Stimulated activated naive B cell treated with anti-CD40 and anti-IgM and Interleukin-4, amounts not matched to agents 10 μg/mL and 1 μg/mL and 100 μg/mL, for 72 hours (primary cell): ENCODE measurements around the gene NME7.
"Not testable (repeated sequence)": the region's sequence is repeated elsewhere in the genome, so short reads cannot be mapped to it uniquely, and the experiment has no call there.

Experiments used
- ATAC-seq, 2 donors: fragments of 150-1000 bp; cut with Tn5 transposase; replicated peaks; 2 replicates each; pipeline ENCODE4 v1.10.0; 2021; ENCODE audit warnings: moderate library complexity in 1 of 2
- DNase-seq: peaks from one replicate; pipeline ENCODE4 v3.0.0; 2021
- H3K27ac Mint-ChIP-seq: one replicate; pipeline ENCODE4 v1.8.0; 2022; ENCODE audit warnings: mild to moderate bottlenecking, mixed read lengths
- H3K27me3 Mint-ChIP-seq, 2 donors: one replicate each; pipeline ENCODE4 v1.8.0; 2022; ENCODE audit warnings: mixed read lengths in 2 of 2
- H3K36me3 Mint-ChIP-seq, 2 donors: one replicate each; pipeline ENCODE4 v1.8.0; 2022; ENCODE audit warnings: mixed read lengths in 2 of 2, mild to moderate bottlenecking in 1 of 2
- H3K4me1 Mint-ChIP-seq, 2 donors: one replicate each; pipeline ENCODE4 v1.8.0; 2022; ENCODE audit warnings: mixed read lengths in 2 of 2, mild to moderate bottlenecking in 1 of 2
- H3K4me3 Mint-ChIP-seq, 2 donors: one replicate each; pipeline ENCODE4 v1.8.0; 2022; ENCODE audit warnings: mild to moderate bottlenecking in 2 of 2, mixed read lengths in 2 of 2, moderate library complexity in 1 of 2
- H3K9me3 Mint-ChIP-seq, 2 donors: one replicate each; pipeline ENCODE4 v1.8.0; 2022; ENCODE audit warnings: mixed read lengths in 2 of 2, mild to moderate bottlenecking in 1 of 2

Gene NME7

DNA sequence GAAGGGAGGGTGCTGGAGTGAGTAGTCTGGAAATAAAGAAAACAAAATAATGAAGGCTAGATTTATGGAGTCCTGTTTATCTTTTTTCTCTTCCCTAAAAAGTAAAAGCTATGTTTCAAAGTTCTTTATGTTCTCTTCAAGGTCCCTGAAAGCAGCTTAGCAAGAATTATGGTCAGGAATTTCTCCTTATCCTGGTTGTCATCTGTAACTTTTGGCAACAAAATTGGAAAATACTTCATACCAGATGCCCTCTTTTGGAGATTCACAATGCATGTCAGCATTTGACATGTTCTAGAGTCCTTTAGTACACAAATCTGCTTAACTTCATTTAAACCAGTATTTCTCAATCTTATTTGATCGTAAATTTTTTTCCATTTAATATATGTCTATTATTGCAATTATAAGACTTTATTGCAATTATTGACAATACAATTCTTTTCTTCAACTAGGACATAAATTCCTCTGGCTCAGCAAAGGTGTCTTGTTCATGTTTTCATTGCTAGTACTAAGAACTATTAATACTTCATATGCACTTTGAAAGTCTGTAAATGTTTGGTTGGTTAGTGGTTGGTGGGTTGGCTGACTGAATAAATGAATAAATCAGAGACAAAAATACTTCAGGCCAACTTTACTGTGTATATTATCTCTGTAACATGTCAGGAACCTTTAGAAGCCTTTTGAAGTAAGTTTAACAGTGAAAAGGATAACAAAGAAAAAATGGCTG lies 159.6 kb downstream of the NME7 start:
- Mint-ChIP-seq H3K27ac (no peak overlapping the region), H3K4me1 (peaks cover 0 to 5% of the 10 kb centered on the region in 2 donors)
- ATAC-seq = no peak

DNA sequence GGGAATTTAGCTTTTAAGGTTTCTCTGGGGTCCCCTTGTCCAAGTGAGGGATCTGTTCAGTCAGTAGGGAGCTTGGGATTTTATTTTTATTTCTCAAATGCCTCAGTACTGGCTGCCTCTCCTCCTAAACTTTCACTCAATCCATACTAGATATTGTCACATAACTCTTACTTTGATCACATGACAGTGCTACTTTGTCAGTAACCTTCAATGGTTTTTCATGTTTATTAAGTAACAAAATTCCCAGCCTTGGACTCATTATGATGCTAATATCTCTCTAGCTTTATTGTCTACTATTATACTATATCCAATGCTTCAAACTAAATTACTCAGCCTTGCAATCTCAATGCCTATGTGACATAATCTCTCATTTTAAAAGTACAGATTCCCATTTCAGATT lies 163.4 kb downstream of the NME7 start:
- Mint-ChIP-seq H3K36me3 (peaks cover 0 to 11% of the 10 kb centered on the region in 2 donors), H3K27me3 (no peaks in the 10 kb centered on the region), H3K4me3 (no peak overlapping the region), H3K9me3 (no peaks in the 10 kb centered on the region), H3K27ac (no peak overlapping the region), H3K4me1 (peaks cover 2 to 11% of the 10 kb centered on the region in 2 donors)
- ATAC-seq (no peak), DNase-seq (no peak)

More for the DNA sequence above, 159.6 kb downstream of the NME7 start:
- H3K4me3 Mint-ChIP-seq = no peak overlapping the region
- H3K27me3 Mint-ChIP-seq = no peaks in the 10 kb centered on the region
- peaks cover 0 to 8% of the 10 kb centered on the region in 2 donors for H3K36me3 Mint-ChIP-seq
- DNase-seq = no peak
- H3K9me3 Mint-ChIP-seq = no peaks in the 10 kb centered on the region

DNA sequence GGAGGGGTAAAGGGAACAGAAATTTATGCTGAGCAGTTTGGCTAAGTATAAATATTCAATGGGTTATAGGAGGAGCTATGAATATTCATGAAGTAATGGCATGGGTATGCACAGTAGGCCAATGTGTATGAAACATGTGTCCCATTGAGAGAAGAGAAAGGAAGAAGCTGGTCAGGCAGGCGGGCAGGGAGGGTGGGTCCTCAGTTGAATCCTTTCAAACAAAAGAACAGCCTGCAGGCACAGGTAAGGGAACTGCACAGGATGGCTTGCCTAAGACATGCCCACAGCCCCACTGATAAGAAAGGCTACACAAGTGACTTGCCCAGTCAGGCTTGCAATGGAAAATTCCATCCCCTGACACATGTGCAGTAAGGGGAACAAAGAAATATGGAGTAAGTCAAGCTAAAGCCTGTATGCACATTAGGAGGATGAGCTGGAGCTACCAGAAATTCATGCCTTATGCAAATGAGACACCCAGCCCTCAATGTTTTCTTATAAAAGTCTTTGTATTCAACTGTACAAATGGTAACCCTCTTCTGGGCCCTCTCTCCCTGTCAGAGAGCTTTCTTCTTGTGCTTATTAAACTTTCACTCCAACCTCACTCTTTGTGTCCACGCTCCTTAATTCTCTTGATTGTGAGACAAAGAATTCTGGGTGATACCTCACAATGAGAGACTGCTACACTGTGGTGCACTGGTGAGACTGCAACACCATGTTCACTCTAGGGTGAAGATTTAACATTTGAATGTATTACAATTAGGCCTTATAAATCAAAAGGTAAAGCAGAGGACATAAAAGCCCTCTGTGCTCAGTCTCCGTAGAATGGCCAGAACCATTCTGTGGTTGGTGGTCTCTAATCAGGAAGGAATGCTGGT lies 164.6 kb downstream of the NME7 start:
- DNase-seq (no peak), ATAC-seq (peak in 1 of 2 donors; percentile 21)
- H3K4me1 Mint-ChIP-seq = peaks cover 2 to 11% of the 10 kb centered on the region in 2 donors
- H3K27ac Mint-ChIP-seq = no peak overlapping the region
- H3K36me3 Mint-ChIP-seq = peaks cover 0 to 11% of the 10 kb centered on the region in 2 donors
- no peaks in the 10 kb centered on the region for H3K27me3 Mint-ChIP-seq
- no peaks in the 10 kb centered on the region for H3K9me3 Mint-ChIP-seq
- no peak overlapping the region for H3K4me3 Mint-ChIP-seq

DNA sequence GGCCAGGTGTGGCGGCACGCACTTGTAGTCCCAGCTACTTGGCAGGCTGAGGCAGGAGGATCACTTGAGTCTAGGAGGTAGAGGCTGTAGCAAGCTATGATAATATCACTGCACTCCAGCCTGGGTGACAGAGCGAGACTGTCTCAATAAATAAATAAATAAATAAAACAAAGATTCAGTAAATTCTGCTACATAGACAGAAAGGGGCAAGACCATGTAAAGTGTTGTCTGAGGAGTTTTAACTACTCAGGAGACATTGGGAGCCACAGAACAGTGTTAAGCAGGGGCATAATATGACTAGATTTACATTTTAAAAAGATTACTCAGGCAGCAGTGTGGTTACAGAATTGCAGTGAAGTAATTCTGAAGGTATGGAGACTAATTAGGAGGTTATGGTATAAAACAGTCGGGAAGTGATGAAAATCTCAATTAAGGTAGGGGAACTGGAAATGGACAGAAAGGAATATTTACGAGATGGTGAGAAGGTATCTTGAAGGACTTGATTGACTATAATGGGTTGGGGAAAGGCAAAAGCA lies 166.4 kb downstream of the NME7 start:
- Mint-ChIP-seq H3K9me3 (no peaks in the 10 kb centered on the region), H3K27me3 (no peaks in the 10 kb centered on the region), H3K4me3 (no peak overlapping the region), H3K27ac (no peak overlapping the region), H3K36me3 (peaks cover 0 to 9% of the 10 kb centered on the region in 2 donors), H3K4me1 (peaks cover 2 to 11% of the 10 kb centered on the region in 2 donors)
- DNase-seq (no peak), ATAC-seq (no peak)

DNA sequence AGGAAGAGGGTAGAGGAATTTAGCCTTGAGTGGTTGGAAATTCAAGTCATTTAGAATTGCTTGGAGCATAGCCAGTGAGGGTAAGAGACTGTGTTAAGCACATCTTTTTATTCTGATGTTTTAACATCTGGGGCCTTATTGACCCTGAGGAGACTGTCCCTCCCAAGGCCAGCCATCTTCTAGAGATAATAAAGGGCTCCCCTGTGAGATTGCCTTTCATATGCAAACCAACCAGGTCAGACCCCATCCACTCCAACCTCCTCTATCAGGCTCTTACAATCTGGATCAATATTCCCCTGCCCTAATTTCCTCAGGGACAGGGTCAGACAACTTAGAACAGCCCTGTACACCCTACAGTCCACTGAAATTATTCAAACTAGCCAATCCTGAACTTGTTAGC lies 167.3 kb downstream of the NME7 start:
- peaks cover 0 to 7% of the 10 kb centered on the region in 2 donors for H3K36me3 Mint-ChIP-seq
- no peaks in the 10 kb centered on the region for H3K27me3 Mint-ChIP-seq
- DNase-seq = no peak
- no peak for ATAC-seq
- H3K27ac Mint-ChIP-seq = no peak overlapping the region
- peaks cover 2 to 11% of the 10 kb centered on the region in 2 donors for H3K4me1 Mint-ChIP-seq
- H3K9me3 Mint-ChIP-seq = no peaks in the 10 kb centered on the region
- no peak overlapping the region for H3K4me3 Mint-ChIP-seq

DNA sequence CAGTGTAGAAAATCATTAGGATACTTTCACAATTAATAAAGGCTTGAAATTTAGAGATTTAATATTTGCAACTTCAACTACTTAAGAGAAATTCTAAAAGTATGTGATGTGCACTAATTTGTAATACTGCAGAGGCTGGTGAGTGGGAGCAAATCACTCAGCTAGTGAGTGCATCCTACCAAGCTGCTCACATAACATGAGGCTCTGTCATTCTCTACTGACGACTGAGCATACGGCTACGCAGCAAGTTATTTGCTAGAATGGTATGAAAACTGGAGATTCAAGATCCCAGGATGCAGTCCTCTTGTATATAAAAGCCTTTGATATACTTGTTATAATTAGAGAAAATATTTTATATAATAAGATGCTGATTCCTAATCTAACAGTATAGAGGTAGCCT lies 171.0 kb downstream of the NME7 start:
- DNase-seq (no peak), ATAC-seq (no peak)
- H3K27ac Mint-ChIP-seq = no peak overlapping the region
- H3K9me3 Mint-ChIP-seq = no peaks in the 10 kb centered on the region
- H3K4me3 Mint-ChIP-seq = no peak overlapping the region
- peaks cover 0 to 2% of the 10 kb centered on the region in 2 donors for H3K36me3 Mint-ChIP-seq
- H3K27me3 Mint-ChIP-seq = no peaks in the 10 kb centered on the region
- no peaks in the 10 kb centered on the region for H3K4me1 Mint-ChIP-seq

DNA sequence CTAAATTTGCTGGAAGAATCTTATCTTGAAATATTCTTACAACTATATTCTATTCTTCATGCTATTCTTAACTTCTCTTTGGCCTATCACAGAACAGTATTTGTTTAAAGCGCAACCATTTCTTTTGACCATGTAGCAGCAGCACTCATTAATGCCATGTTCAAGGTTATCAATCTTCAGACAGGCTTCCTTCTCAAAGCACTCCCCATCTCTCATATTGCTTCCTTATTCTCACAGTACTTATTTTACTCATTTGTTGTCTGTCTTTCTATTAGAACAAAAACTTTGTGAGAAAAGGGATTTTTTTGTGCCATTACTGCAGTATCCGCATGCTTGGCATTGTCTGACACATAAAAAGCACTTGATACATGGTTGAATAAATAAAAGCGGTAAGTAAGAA lies 171.4 kb downstream of the NME7 start:
- no peaks in the 10 kb centered on the region for H3K9me3 Mint-ChIP-seq
- no peak for ATAC-seq
- H3K36me3 Mint-ChIP-seq = no peaks in the 10 kb centered on the region
- no peak for DNase-seq
- H3K4me3 Mint-ChIP-seq = no peak overlapping the region
- H3K4me1 Mint-ChIP-seq = no peaks in the 10 kb centered on the region
- H3K27me3 Mint-ChIP-seq = no peaks in the 10 kb centered on the region
- no peak overlapping the region for H3K27ac Mint-ChIP-seq

DNA sequence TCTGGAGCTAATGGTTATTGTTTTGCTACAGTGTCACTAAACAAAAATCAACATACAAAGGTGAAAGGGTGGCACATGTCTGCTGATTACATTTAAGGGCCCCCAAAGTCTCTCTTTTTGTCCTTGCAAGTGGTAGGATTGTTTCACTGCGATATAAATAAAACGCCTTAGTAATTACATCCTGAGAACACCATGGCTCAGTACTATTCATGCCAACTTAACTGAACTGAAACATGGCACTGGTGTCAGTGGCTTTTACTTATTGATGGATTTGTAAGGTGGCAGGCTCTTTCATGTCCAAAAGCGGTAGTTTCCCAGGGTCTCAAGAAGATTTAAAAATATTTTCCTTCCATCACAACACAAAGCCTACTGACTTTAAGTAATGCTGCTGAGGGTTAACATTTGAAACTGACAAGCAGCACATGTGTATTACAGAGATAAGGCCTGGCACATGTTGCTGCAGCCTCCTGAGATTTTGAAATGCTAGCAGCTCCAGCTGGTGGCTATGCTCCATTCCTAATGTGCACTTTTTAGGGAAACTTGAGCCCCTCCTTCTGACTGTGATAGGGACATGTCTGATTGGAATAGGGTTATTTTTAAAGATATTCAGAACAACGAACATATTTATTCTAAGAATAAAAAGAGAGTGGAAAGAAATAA lies 174.3 kb downstream of the NME7 start:
- no peaks in the 10 kb centered on the region for H3K27me3 Mint-ChIP-seq
- ATAC-seq (no peak), DNase-seq (no peak)
- H3K27ac Mint-ChIP-seq = no peak overlapping the region
- H3K9me3 Mint-ChIP-seq = no peaks in the 10 kb centered on the region
- no peaks in the 10 kb centered on the region for H3K4me1 Mint-ChIP-seq
- no peak overlapping the region for H3K4me3 Mint-ChIP-seq
- no peaks in the 10 kb centered on the region for H3K36me3 Mint-ChIP-seq

DNA sequence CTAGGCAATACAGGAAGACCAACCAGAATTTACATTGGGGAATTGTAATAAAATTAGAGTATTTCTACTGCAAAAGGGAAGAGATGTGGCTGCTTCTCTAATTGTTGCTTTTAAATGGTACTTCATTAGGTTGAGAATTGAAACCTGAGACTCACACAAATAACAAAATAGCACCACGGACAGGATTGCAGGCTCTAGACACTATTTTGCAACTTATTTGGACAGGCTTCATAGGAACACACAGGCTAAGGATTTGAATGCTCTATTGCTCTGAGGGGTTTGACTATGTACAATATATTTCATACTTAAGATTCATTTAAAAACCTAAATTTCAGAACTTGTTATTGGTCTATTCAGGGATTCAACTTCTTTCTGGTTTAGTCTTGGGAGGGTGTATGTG lies 181.5 kb downstream of the NME7 start:
- H3K27ac Mint-ChIP-seq = no peak overlapping the region
- no peak for DNase-seq
- no peaks in the 10 kb centered on the region for H3K27me3 Mint-ChIP-seq
- ATAC-seq = no peak
- H3K9me3 Mint-ChIP-seq = no peaks in the 10 kb centered on the region
- H3K4me1 Mint-ChIP-seq = no peaks in the 10 kb centered on the region
- peaks cover 0 to 4% of the 10 kb centered on the region in 2 donors for H3K36me3 Mint-ChIP-seq
- no peak overlapping the region for H3K4me3 Mint-ChIP-seq

DNA sequence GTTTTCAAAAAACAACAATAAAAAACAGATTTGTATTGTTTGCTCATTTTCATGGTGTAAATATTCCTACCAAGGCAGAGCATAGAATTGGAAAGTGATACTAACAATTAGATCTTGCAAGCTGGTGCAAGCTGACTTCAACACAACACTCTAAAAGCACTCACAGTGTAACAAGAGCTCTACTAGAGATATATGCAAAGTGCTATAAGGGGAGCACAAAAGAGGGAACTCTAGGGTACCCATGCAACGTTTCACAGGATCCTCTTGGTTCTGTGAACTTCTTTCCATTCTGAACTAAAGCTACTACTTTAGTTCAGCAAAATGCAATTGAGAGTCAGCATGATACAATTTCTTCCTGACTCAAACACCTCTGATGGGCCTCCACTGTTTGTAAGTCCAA lies 182.8 kb downstream of the NME7 start:
- Mint-ChIP-seq H3K4me3 (no peak overlapping the region), H3K4me1 (no peaks in the 10 kb centered on the region), H3K9me3 (no peaks in the 10 kb centered on the region), H3K27me3 (no peaks in the 10 kb centered on the region), H3K27ac (no peak overlapping the region), H3K36me3 (peaks cover 0 to 4% of the 10 kb centered on the region in 2 donors)
- no peak for DNase-seq
- no peak for ATAC-seq

DNA sequence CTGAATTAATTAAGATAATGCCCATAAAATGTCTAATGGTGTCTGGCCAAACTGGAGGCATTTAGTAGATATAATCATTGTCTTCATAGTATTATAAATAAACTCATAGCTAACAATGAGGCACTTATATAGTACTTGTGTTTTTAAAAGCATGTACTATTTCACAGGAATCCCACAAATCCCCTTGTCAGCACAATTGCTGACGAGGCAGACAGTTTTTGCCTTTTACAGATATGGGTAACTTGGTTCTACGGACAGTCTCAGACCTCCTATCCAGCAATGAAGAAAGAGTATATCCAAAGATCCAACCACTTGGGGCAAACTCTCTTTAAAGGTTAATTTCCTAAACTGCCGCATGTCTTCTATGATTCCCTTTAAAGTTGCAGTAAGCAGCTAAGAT lies 187.4 kb downstream of the NME7 start:
- H3K27ac Mint-ChIP-seq = no peak overlapping the region
- ATAC-seq (no peak), DNase-seq (no peak)
- H3K27me3 Mint-ChIP-seq = no peaks in the 10 kb centered on the region
- H3K4me3 Mint-ChIP-seq = no peak overlapping the region
- H3K36me3 Mint-ChIP-seq = no peaks in the 10 kb centered on the region
- H3K4me1 Mint-ChIP-seq = no peaks in the 10 kb centered on the region
- H3K9me3 Mint-ChIP-seq = peaks cover 0 to 1% of the 10 kb centered on the region in 2 donors

DNA sequence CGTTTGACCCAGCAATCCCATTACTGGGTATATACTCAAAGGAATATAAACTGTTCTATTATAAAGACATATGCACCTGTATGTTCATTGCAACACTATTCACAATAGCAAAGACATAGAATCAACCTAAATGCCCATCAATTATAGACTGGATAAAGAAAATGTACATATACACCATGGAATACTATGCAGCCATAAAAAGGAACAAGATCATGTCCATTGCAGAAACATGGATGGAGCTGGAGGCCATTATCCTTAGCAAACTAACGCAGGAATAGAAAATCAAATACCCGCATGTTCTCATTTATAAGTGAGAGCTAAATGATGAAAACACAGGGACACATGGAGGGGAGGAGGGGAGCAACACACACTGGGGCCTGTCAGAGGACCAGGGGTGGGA lies 188.2 kb downstream of the NME7 start:
- not testable (repeated sequence) for H3K27me3 Mint-ChIP-seq, H3K36me3 Mint-ChIP-seq, H3K27ac Mint-ChIP-seq, ATAC-seq, H3K9me3 Mint-ChIP-seq, DNase-seq, H3K4me1 Mint-ChIP-seq, H3K4me3 Mint-ChIP-seq

DNA sequence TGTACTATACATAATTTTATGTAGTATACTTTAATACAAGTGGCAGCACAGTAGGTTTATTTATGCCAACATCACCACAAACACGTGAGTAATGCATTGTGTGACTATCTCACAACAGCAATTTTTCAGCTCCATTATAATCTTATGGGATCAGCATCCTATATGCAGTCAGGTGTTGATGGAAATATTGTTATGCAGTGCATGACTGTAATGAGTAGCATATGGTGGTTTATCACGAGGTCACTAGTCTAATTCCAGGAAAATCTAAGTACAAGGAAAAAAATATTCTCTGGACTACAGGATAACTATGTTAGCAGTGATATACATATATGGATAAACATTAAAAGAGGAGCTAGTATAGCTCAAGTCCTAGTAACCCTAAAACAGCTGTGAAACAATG lies 192.1 kb downstream of the NME7 start:
- DNase-seq = no peak
- Mint-ChIP-seq H3K27me3 (no peaks in the 10 kb centered on the region), H3K4me1 (no peaks in the 10 kb centered on the region), H3K27ac (no peak overlapping the region), H3K9me3 (peaks cover 0 to 1% of the 10 kb centered on the region in 2 donors), H3K4me3 (no peak overlapping the region), H3K36me3 (no peaks in the 10 kb centered on the region)
- no peak for ATAC-seq

DNA sequence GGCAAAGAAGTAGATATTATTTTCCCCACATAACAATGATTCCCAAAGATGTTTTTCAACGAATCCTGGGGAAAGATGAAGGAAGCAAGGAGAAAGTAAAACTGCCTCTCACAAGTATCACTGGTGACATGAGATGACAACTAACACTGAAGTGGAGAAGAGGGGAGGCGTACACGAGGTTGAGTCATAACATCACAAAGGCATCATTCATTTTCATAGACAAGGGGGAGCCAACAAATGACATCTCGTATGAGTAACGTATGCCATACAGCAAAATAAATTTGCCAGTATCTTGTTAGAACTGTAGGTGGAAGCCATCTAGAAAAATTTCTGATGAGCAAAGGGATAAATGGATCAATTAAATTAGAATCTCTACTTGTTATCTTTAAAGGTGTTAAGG lies 204.5 kb downstream of the NME7 start:
- no peak for ATAC-seq
- DNase-seq = no peak
- Mint-ChIP-seq H3K4me1 (peaks cover 0 to 3% of the 10 kb centered on the region in 2 donors), H3K27me3 (no peaks in the 10 kb centered on the region), H3K27ac (no peak overlapping the region), H3K4me3 (no peak overlapping the region), H3K36me3 (peaks cover 3 to 4% of the 10 kb centered on the region in 2 donors), H3K9me3 (no peaks in the 10 kb centered on the region)
